Muscle layer of colon (tissue), 2 donors: Measurements from ENCODE around the gene RNF115.
"Not testable (repeated sequence)": the region's sequence is repeated elsewhere in the genome, so short reads cannot be mapped to it uniquely, and the experiment has no call there.

ENCODE experiments used
- H3K27ac ChIP-seq: one replicate; pipeline ENCODE4 v1.7.0; 2013; ENCODE audit warnings: low read depth, mild to moderate bottlenecking, low read length, moderate library complexity
- H3K27me3 ChIP-seq, 2 donors: one replicate each; pipeline ENCODE4 v1.7.0; 2013; ENCODE audit warnings: low read length in 2 of 2, mild to moderate bottlenecking in 2 of 2; ENCODE audit not compliant: insufficient read depth in 2 of 2, control insufficient read depth in 1 of 2
- H3K36me3 ChIP-seq: one replicate; pipeline ENCODE4 v1.7.0; 2013; ENCODE audit warnings: mild to moderate bottlenecking, low read length; ENCODE audit not compliant: insufficient read depth
- H3K4me1 ChIP-seq: one replicate; pipeline ENCODE4 v1.7.0; 2013; ENCODE audit warnings: mild to moderate bottlenecking, low read length; ENCODE audit not compliant: insufficient read depth
- H3K4me3 ChIP-seq, 2 donors: one replicate each; pipeline ENCODE4 v1.7.0; 2013; ENCODE audit warnings: low read length in 2 of 2, low read depth in 1 of 2, mild to moderate bottlenecking in 1 of 2, moderate library complexity in 1 of 2
- H3K9ac ChIP-seq: one replicate; pipeline ENCODE4 v1.7.0; 2013; ENCODE audit warnings: low read length
- H3K9me3 ChIP-seq: one replicate; pipeline ENCODE4 v1.7.0; 2013; ENCODE audit warnings: mild to moderate bottlenecking, low read length
- donor health status: abdominal sarcoma.
- donor health status: Adenocarcinoma of cecum.

Gene RNF115

DNA sequence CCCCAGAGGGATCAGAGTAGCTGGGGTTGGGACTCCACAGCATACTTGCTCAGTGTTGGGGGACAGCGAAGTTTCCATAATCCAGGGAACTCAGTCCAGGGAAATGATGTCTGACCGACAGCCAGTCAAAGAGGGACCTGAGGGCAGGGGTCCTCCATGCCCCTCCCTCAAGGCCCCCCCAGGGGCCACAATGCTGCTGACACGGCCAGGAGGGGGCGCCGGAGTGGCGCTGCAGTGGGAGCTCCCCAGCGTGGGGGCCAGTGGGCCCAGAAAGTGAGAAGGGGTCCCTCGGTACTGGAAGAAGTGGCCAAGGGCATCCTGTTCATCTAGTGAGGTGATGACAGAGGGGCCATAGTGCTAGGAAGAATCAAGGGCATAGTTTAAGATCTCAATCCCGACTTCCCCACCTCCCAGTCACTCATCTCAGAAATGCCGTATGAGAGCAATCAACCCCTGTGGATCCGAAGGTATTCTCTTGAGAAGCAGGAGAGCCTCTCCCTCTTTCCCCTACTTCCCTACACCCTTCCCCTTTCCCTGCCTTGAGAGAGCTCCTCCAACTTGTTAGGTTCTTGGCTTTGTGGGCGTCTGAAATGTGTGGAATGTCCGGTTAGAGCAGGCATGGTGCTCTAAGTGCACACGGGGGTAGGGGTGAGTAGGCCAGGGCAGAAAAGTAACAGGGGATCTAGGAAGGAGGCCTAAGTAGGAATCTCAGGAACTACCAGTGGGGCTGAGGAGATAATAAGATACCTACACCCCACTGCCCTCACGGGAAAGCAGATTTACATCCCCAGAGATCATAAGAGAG, 25.7 kb upstream of the RNF115 start:
- Histone ChIP-seq H3K4me1 (peaks cover 8% of the 10 kb centered on the region), H3K9me3 (no peaks in the 10 kb centered on the region), H3K4me3 (no peak overlapping the region), H3K36me3 (peaks cover 58% of the 10 kb centered on the region), H3K9ac (no peak overlapping the region), H3K27me3 (no peaks in the 10 kb centered on the region), H3K27ac (no peak overlapping the region)

DNA sequence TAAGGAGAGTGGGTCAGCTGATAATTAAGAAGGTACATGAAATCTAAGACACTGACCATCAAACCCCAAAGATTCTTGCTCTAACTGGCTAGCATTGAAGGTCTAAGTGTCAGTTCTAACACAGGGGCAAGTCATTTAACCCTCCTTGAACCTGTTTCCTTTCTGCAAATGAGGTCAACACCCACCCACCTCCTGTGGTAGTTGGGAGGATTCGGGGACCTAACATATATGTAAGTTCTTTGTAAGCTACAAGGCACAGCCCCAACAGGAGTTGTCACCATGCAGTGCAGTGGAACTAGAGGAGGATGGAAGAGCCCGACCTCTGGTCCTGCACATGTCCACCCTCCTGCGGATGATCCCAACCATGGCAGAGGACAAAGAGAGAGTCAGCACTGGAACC, 23.9 kb upstream of the RNF115 start:
- H3K36me3 ChIP-seq = peaks cover 42% of the 10 kb centered on the region
- H3K9me3 ChIP-seq = no peaks in the 10 kb centered on the region
- no peak overlapping the region for H3K27ac ChIP-seq
- H3K4me1 ChIP-seq = peaks cover 10% of the 10 kb centered on the region
- no peak overlapping the region for H3K4me3 ChIP-seq
- no peak overlapping the region for H3K9ac ChIP-seq
- H3K27me3 ChIP-seq = no peaks in the 10 kb centered on the region

DNA sequence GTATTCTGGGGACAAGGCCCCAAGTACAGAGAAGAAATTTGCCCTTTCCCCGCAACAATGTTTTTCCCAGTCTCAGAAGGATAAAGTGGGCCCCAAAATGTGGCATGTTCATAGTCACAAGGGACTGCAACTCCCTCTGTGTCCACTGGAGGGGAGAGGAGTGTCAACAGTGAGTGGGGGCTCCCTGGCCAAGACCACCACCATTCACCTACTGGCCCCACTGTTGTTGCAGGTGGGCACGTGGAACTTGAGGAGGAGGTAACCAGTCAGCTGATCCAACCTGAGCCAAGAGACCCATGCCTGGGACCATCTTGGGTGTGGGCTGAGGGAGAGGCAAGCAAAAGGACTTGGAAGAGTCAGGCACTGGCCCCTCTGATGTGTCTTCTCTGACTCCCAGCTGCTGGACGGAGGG, 22.3 kb upstream of the RNF115 start:
- Histone ChIP-seq H3K36me3 (peaks cover 43% of the 10 kb centered on the region), H3K4me3 (peak overlapping the region; percentile 62 to 73), H3K9ac (peak overlapping the region; percentile 55), H3K27ac (peak overlapping the region; percentile 92), H3K4me1 (peaks cover 10% of the 10 kb centered on the region), H3K27me3 (no peaks in the 10 kb centered on the region), H3K9me3 (no peaks in the 10 kb centered on the region)

DNA sequence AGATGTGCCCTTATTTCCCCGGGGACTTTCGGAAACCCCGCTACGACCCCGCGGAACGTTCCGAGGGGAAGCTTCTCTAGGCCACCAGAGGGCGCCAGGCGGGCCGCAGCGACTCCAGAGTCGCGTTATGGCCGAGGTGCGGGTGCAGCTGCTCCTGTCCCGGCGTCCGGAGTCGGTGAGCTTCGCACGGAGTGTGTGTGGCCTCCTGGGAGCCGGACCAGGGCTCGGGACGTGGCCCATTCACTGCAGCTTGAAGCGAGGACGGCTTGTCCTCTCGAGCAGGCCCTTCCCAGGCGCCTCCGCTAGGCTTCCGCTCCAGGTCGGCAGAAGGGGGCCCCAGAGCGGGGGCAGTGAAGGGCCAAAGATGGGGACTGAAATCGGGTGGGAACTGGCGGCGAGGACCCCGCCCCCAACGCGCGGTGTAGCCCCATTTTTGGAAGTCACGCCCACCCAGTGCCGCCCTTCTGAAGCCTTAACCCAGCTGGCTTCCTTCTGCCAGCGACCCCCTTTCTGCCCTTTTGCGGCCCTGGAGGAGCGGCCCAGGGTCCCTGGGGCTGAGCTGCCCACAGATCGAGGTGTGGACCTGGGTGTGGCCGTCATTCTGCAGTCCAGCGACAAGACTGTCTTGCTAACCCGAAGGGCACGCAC, 21.7 kb upstream of the RNF115 start, which contains the start of gene NUDT17:
Gene NUDT17 (plus strand): TSS at position 117 of the 648 bp plus-strand sequence. CDS start 11 bp downstream, at position 128.
- peak within 1 kb of the TSS; percentile 62 to 73 for H3K4me3 ChIP-seq
- H3K4me1 ChIP-seq = peaks cover 10% of the 10 kb centered on the region
- H3K27me3 ChIP-seq = no peaks in the 10 kb centered on the region
- H3K27ac ChIP-seq = peak within 1 kb of the TSS; percentile 92
- peak within 1 kb of the TSS; percentile 55 for H3K9ac ChIP-seq
- peaks cover 43% of the 10 kb centered on the region for H3K36me3 ChIP-seq
- no peaks in the 10 kb centered on the region for H3K9me3 ChIP-seq

DNA sequence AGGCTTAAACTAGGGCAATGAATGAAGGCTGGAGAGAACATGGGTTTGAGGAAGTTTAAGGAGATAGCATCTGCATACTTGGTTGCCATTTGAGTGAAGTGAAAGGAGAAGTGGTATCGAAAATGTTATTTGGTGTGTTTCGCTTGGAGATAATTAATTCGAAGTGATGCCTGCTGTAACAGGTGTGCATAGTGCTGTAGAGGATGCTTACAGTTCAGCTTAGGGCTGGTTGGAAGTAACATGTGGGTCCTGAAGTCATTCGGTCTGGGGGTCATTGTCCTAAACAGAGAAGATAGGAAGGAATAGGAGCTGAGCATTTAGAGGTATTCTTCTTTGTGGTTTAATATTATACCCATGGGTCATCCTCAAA, 21.2 kb upstream of the RNF115 start:
- H3K36me3 ChIP-seq = peaks cover 40% of the 10 kb centered on the region
- no peaks in the 10 kb centered on the region for H3K9me3 ChIP-seq
- H3K9ac ChIP-seq = peak overlapping the region; percentile 55
- H3K27ac ChIP-seq = peak overlapping the region; percentile 92
- no peaks in the 10 kb centered on the region for H3K27me3 ChIP-seq
- peak overlapping the region; percentile 62 to 73 for H3K4me3 ChIP-seq
- peaks cover 10% of the 10 kb centered on the region for H3K4me1 ChIP-seq

DNA sequence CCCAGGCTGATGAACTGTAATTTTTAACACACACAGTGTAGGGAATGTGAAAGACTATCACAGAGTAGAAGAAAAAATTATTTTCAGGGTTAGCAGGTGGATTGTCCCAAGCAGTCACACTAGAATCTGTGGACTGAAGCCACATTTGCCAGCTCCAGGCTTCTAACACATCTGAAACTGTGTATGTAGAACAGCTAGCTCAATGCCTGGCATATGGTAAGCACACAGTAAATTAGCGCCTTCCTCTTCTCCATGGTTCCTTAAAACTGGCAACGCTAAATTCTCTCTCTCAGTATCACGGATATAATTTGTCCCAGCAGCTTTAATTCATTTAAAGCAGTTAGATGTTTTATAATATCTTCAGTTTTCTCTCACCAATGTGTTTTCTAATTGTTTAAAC, 19.1 kb upstream of the RNF115 start:
- Histone ChIP-seq H3K9me3 (no peaks in the 10 kb centered on the region), H3K27ac (no peak overlapping the region), H3K9ac (no peak overlapping the region), H3K27me3 (no peaks in the 10 kb centered on the region), H3K36me3 (peaks cover 41% of the 10 kb centered on the region), H3K4me1 (peaks cover 10% of the 10 kb centered on the region), H3K4me3 (no peak overlapping the region)

DNA sequence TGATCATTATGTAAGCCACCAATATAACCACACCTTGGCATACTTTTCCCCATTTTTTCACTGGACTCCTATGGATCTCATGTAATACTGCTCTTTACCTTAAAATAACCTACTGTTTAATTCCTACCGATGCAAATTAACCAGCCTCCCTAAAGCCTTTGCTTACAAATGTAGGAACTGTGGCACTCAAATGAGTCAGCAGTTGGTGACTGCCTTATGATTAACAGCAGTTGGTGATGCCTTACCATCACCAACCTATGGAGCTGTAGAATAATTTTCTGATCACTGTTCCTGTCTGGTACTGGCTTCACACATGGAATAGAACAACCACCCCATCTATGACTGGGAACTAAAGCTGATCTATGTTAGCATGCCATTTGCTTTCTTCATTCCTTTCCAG, 13.8 kb upstream of the RNF115 start:
- H3K4me1 ChIP-seq = no peaks in the 10 kb centered on the region
- H3K9ac ChIP-seq = no peak overlapping the region
- no peaks in the 10 kb centered on the region for H3K27me3 ChIP-seq
- peaks cover 68% of the 10 kb centered on the region for H3K36me3 ChIP-seq
- no peaks in the 10 kb centered on the region for H3K9me3 ChIP-seq
- no peak overlapping the region for H3K27ac ChIP-seq
- H3K4me3 ChIP-seq = no peak overlapping the region

DNA sequence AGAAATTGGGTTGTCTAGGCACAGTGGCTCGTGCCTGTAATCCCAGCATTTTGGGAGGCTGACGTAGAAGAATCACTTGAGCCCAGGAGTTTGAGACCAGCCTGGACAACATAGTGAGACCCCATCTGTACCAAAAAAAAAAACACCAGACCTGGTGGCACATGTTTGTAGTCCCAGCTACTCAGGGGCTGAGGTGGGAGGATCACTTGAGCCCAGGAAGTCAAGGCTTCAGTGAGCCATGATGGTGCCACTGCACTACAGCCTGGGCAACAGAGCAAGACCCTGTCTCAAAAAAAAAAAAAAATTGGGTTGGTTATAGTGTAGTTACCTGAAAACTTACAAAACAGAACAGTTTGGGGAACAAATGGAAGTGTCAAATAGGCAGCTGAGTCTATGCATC, 6.9 kb upstream of the RNF115 start:
- not testable (repeated sequence) for H3K9me3 ChIP-seq, H3K27ac ChIP-seq, H3K9ac ChIP-seq, H3K4me3 ChIP-seq, H3K27me3 ChIP-seq, H3K4me1 ChIP-seq
- peaks cover 74% of the 10 kb centered on the region for H3K36me3 ChIP-seq

DNA sequence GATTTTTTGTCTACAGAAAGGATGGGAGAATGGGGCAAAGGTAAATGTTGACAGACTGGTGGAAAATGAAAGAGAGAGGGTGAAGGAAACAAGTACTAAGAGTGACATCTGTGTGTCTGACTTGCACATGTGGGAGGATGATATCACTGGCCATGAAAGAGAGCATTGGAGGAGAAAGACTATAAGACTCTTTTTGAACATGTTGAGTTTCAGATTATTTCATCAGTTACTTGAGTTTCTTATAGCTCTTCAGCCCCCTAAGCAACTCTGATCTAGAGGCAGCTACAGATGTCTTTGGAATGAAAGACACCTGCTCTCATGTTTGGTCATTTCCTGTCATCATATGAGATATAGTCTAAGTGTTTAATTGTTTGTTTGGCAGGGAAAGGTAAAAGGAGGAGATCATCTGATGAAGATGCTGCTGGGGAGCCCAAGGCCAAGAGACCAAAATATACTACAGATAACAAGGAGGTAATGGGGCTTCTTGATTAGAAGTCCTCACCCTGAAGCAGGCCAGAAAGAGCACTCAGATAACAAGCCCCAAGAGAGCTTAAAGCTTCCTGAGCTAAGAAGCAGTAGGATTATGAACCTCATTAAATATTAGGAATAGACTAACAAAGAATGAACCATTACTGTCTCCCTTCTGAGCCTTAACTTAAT, 4.6 kb upstream of the RNF115 start:
- H3K36me3 ChIP-seq = peaks cover 66% of the 10 kb centered on the region
- H3K9ac ChIP-seq = no peak overlapping the region
- no peak overlapping the region for H3K4me3 ChIP-seq
- H3K27ac ChIP-seq = no peak overlapping the region
- no peaks in the 10 kb centered on the region for H3K9me3 ChIP-seq
- H3K27me3 ChIP-seq = no peaks in the 10 kb centered on the region
- peaks cover 13% of the 10 kb centered on the region for H3K4me1 ChIP-seq

DNA sequence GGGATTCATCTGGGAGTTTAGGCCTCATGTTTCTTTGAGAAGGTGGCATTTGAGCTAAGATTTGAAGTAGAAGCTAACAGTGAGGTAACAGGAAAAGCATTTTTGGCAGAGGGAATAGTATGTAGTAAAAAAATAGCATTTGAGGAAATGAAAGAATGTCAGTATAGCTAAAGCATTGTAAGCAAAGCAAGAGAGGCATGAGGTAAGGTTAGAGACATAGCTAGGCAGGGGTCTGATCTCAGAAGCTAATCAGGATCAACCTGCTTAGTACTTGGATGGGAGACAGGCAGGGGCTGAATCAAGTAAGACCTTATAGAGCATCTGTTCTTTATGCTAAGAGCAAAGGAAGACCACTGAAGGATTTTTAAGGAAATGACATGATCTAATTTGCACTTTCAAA, 4.1 kb upstream of the RNF115 start:
- Histone ChIP-seq H3K4me3 (no peak overlapping the region), H3K4me1 (peaks cover 13% of the 10 kb centered on the region), H3K9ac (no peak overlapping the region), H3K9me3 (no peaks in the 10 kb centered on the region), H3K27ac (no peak overlapping the region), H3K27me3 (no peaks in the 10 kb centered on the region), H3K36me3 (peaks cover 61% of the 10 kb centered on the region)

DNA sequence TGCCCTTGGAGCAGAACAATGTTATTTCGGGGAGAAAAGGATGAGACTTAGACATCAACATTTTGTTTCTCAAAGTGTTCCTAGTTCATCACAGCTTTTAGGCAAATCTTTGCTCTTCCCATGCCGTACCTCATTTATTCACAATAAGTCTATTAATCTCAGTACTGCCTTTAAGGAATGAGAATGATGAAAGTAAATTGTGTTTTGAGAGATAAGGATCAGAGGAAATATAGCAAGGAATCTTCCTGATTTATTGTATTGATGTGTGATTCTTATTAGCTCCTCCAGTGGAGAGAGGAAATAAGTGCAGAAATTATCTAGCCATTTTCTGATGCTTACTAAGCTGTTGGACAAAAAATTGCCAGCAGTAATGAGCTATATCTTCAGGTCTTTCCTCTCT, 2.1 kb upstream of the RNF115 start:
- H3K9me3 ChIP-seq = no peaks in the 10 kb centered on the region
- no peak overlapping the region for H3K27ac ChIP-seq
- H3K27me3 ChIP-seq = no peaks in the 10 kb centered on the region
- no peak overlapping the region for H3K4me3 ChIP-seq
- H3K36me3 ChIP-seq = peaks cover 45% of the 10 kb centered on the region
- H3K9ac ChIP-seq = no peak overlapping the region
- H3K4me1 ChIP-seq = peaks cover 13% of the 10 kb centered on the region
